Measurements from ENCODE around the gene SLC22A23. TPM values are rescaled to one million over a fixed set of nuclear protein-coding genes. Genes with fewer than 3 reads are reported as not detected.
A peak's percentile ranks its signal among the peaks of the same experiment; 100 is the strongest.

SLC22A23 gene
- total and polyA plus RNA-seq, 8 donors: 4.9 to 27.9 (median 14.2) TPM

GRCh38 chr6:3334555-3334954 is 122.3 kb downstream of the SLC22A23 start:
- Histone ChIP-seq H3K9me3 (no peaks in the 10 kb centered on the region), H3K36me3 (no peaks in the 10 kb centered on the region), H3K4me1 (peaks cover 38 to 80% (median 73%) of the 10 kb centered on the region in 3 donors), H3K4me3 (no peak overlapping the region), H3K27ac (peak overlapping the region; percentile 49 to 70 (median 64)), H3K27me3 (no peaks in the 10 kb centered on the region)
- intact Hi-C loops (cut with DNase I): no loop called here
- FAIRE-seq: no peak
- 11 to 20% methylated on average over 8 of the region's 8 CpGs for WGBS, 2 donors
- ATAC-seq: peak; percentile 81 to 86 (median 86)
- TF ChIP-seq, protein P1, sequence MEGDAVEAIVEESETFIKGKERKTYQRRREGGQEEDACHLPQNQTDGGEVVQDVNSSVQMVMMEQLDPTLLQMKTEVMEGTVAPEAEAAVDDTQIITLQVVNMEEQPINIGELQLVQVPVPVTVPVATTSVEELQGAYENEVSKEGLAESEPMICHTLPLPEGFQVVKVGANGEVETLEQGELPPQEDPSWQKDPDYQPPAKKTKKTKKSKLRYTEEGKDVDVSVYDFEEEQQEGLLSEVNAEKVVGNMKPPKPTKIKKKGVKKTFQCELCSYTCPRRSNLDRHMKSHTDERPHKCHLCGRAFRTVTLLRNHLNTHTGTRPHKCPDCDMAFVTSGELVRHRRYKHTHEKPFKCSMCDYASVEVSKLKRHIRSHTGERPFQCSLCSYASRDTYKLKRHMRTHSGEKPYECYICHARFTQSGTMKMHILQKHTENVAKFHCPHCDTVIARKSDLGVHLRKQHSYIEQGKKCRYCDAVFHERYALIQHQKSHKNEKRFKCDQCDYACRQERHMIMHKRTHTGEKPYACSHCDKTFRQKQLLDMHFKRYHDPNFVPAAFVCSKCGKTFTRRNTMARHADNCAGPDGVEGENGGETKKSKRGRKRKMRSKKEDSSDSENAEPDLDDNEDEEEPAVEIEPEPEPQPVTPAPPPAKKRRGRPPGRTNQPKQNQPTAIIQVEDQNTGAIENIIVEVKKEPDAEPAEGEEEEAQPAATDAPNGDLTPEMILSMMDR (IDR thresholded peaks at IDR 0.05): no peak
- DNase-seq: peak; percentile 86 to 95 (median 93)

GRCh38 chr6:3333263-3333662 is 123.6 kb downstream of the SLC22A23 start:
- TF ChIP-seq, protein P1 (IDR thresholded peaks at IDR 0.05): no peak
- Histone ChIP-seq H3K4me3 (no peak overlapping the region), H3K4me1 (peaks cover 38 to 90% (median 82%) of the 10 kb centered on the region in 3 donors), H3K9me3 (no peaks in the 10 kb centered on the region), H3K27ac (peak overlapping the region in 2 of 4 donors; percentile 67 to 70), H3K36me3 (no peaks in the 10 kb centered on the region), H3K27me3 (no peaks in the 10 kb centered on the region)
- DNase-seq (no peak), FAIRE-seq (no peak), ATAC-seq (no peak)
- intact Hi-C loops (cut with DNase I): no loop called here
- WGBS, 2 donors: 84 to 91% methylated on average over 6 of the region's 6 CpGs

DNA sequence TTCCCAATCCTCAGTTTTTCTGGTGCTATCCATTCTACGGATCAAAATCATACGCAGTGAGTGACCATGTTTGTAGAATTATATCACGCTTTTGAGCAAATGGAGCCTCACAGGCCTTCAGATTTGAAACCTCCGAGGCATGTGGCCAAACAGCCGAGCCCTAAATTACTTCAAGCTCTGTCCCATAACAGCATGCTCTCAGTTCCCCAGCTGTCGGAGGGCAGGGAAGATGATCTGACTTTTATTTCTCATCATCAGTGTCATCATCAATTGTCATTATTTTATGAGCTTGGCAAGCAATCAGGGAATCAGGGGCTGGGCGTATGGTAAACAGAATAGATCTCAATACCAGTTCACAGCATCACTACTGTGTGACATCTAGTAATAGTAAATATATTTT is 124.9 kb downstream of the SLC22A23 start:
- DNase-seq: no peak
- Histone ChIP-seq H3K9me3 (no peaks in the 10 kb centered on the region), H3K4me1 (peaks cover 36 to 79% (median 73%) of the 10 kb centered on the region in 3 donors), H3K27ac (peak overlapping the region in 1 of 4 donors; percentile 44), H3K4me3 (no peak overlapping the region), H3K27me3 (no peaks in the 10 kb centered on the region), H3K36me3 (no peaks in the 10 kb centered on the region)
- intact Hi-C loops (cut with DNase I): no loop called here
- 54 to 60% methylated on average over 7 of the region's 7 CpGs for WGBS, 2 donors
- TF ChIP-seq, protein P1 (IDR thresholded peaks at IDR 0.05): no peak
- FAIRE-seq: no peak
- no peak for ATAC-seq

DNA sequence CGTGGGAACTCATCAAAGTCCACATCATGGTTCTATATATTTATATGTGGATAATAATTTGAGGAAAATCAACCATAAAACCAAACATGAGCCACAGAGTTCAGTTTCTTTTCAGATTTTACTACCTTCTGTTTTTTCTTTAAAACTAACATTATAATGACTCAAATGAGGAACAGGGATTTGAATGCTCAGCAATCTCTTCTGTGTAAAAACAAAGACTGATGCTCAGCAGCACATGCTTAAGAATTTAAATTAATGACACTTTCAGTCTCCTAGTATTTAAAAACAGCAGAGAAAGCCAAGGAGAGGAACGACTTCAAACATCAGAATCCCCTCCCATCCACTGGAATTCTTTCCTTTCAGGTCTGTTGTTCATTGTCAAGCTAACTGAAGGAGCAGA is 125.4 kb downstream of the SLC22A23 start:
- FAIRE-seq (no peak), DNase-seq (no peak), ATAC-seq (no peak)
- 28 to 69% methylated on average over 2 of the region's 2 CpGs for WGBS, 2 donors
- Histone ChIP-seq H3K4me1 (peaks cover 36 to 74% (median 69%) of the 10 kb centered on the region in 3 donors), H3K27me3 (no peaks in the 10 kb centered on the region), H3K4me3 (no peak overlapping the region), H3K27ac (peak overlapping the region in 2 of 4 donors; percentile 83), H3K36me3 (no peaks in the 10 kb centered on the region), H3K9me3 (no peaks in the 10 kb centered on the region)
- TF ChIP-seq, protein P1 (IDR thresholded peaks at IDR 0.05): no peak
- intact Hi-C loops (cut with DNase I): no loop called here

- H3K9me3 ChIP-seq: no peaks in the 10 kb centered on the region
- ATAC-seq: no peak
- 88 to 90% methylated on average over 6 of the region's 6 CpGs for WGBS, 2 donors
- intact Hi-C loops (cut with DNase I): no loop called here
- H3K27ac ChIP-seq: peak overlapping the region; percentile 74 to 83 (median 80)
- H3K4me1 ChIP-seq: peaks cover 33 to 65% (median 59%) of the 10 kb centered on the region in 3 donors
- TF ChIP-seq, protein P1 (IDR thresholded peaks at IDR 0.05): no peak
- H3K27me3 ChIP-seq: no peaks in the 10 kb centered on the region
- H3K4me3 ChIP-seq: no peak overlapping the region
- H3K36me3 ChIP-seq: no peaks in the 10 kb centered on the region
- FAIRE-seq: no peak
- peak in 1 of 6 donors; percentile 43 for DNase-seq
These were observed 126.7 kb downstream of the SLC22A23 start for GRCh38 chr6:3330199-3330598.
